PC-3 (cell line): Measurements from ENCODE around the gene HIGD1B. TPM values are rescaled to one million over a fixed set of nuclear protein-coding genes. Genes with fewer than 3 reads are reported as not detected.
A peak's percentile ranks its signal among the peaks of the same experiment; 100 is the strongest.
"Not testable (repeated sequence)": the region's sequence is repeated elsewhere in the genome, so short reads cannot be mapped to it uniquely, and the experiment has no call there.

Experiments used
- ATAC-seq: fragments of 200-7000 bp; cut with Tn5 transposase; 2 replicates; pipeline ENCODE4 v1.9.1; 2020; ENCODE audit warnings: mild to moderate bottlenecking, moderate library complexity
- BruUV-seq: library from RNA; stranded (reverse); fragments of 400-500 nt; replicated peaks from 2 replicates; lab custom pipeline; 2021; lab: Mats Ljungman, UMichigan
- CTCF ChIA-PET: fragments of 300-600 bp; sonication (Branson Sonifier 250); formaldehyde crosslinking; loops from one replicate; lab custom pipeline; 2022; ENCODE audit warnings: antibody characterized with exemption; lab: Charles Lee
- POLR2A ChIA-PET: fragments of 300-600 bp; sonication (Branson Sonifier 250); formaldehyde crosslinking; loops from one replicate; lab custom pipeline; 2022; ENCODE audit warnings: antibody characterized with exemption; ENCODE audit not compliant: unreplicated experiment; lab: Charles Lee
- DNase-seq: peaks from one replicate; pipeline ENCODE4 v3.0.0-alpha.2; 2015
- H2AFZ ChIP-seq: fragments of 300-600 bp; sonication (generic); 2 replicates; pipeline ENCODE4 v1.6.0; 2016; ENCODE audit warnings: antibody characterized with exemption, low read length
- H3F3A ChIP-seq: fragments of 300-600 bp; sonication (generic); one replicate; pipeline ENCODE4 v1.6.0; 2017; ENCODE audit warnings: antibody characterized with exemption, low read length, control low read depth, mild to moderate bottlenecking; ENCODE audit not compliant: unreplicated experiment
- H3K27ac ChIP-seq: fragments of 300-600 bp; sonication (generic); 2 replicates; pipeline ENCODE4 v1.5.1; 2016; ENCODE audit warnings: mild to moderate bottlenecking, low read length
- H3K27me3 ChIP-seq: fragments of 300-600 bp; sonication (generic); 2 replicates; pipeline ENCODE4 v1.6.1; 2016; ENCODE audit warnings: low read length, mixed read lengths
- H3K36me3 ChIP-seq: fragments of 300-600 bp; sonication (generic); 2 replicates; pipeline ENCODE4 v1.6.1; 2016; ENCODE audit warnings: low read depth, mixed run types, low read length, mixed read lengths
- H3K4me1 ChIP-seq: fragments of 300-600 bp; sonication (generic); 2 replicates; pipeline ENCODE4 v1.5.1; 2016; ENCODE audit warnings: low read length; ENCODE audit not compliant: insufficient read depth
- H3K4me2 ChIP-seq: fragments of 300-600 bp; sonication (generic); 2 replicates; pipeline ENCODE4 v1.6.0; 2016; ENCODE audit warnings: low read length
- H3K4me3 ChIP-seq: fragments of 300-600 bp; sonication (generic); 2 replicates; pipeline ENCODE4 v1.5.1; 2016; ENCODE audit warnings: mild to moderate bottlenecking, low read length, mixed read lengths
- H3K79me2 ChIP-seq: fragments of 300-600 bp; sonication (generic); 2 replicates; pipeline ENCODE4 v1.6.1; 2017; ENCODE audit warnings: low read length, mixed read lengths
- H3K9ac ChIP-seq: fragments of 300-600 bp; sonication (generic); 2 replicates; pipeline ENCODE4 v1.6.0; 2016; ENCODE audit warnings: mild to moderate bottlenecking, low read length
- H3K9me2 ChIP-seq: fragments of 300-600 bp; sonication (generic); replicated peaks from 2 replicates; pipeline ENCODE4 v1.6.1; 2016; ENCODE audit warnings: mixed run types, low read length, mixed read lengths
- H3K9me3 ChIP-seq: fragments of 300-600 bp; sonication (generic); 2 replicates; pipeline ENCODE4 v1.6.1; 2016; ENCODE audit warnings: low read length, mixed read lengths
- H4K20me1 ChIP-seq: fragments of 300-600 bp; sonication (generic); 2 replicates; pipeline ENCODE4 v1.6.1; 2016; ENCODE audit warnings: low read length, mixed read lengths
- EZH2 ChIP-seq: fragments of 300-600 bp; sonication (generic); IDR thresholded peaks from one replicate; pipeline ENCODE4 v1.6.1; 2017; ENCODE audit warnings: antibody characterized with exemption, mild to moderate bottlenecking, low read length; ENCODE audit not compliant: unreplicated experiment
- EZH2phosphoT487 ChIP-seq: fragments of 300-600 bp; sonication (generic); IDR thresholded peaks from 2 replicates; pipeline ENCODE4 v1.6.1; 2018; ENCODE audit warnings: mild to moderate bottlenecking, antibody characterized with exemption, low read length, borderline replicate concordance
- intact Hi-C: fragments of 100-400 bp; cut with micrococcal nuclease; formaldehyde crosslinking; loops from 2 replicates; pipeline ENCODE4 v1.9.0; 2023
- total RNA-seq: library from RNA; depleted of rRNA; stranded (reverse); fragments of >200 nt; gene quantifications from 2 replicates; pipeline ENCODE4 v1.2.3, GENCODE V29; 2014
- TF ChIP-seq, protein P1 (sequence below): fragments of 300-600 bp; sonication (generic); conservative IDR thresholded peaks from 2 replicates; pipeline ENCODE4 v1.5.1; 2017; ENCODE audit warnings: antibody characterized with exemption, low read depth, mild to moderate bottlenecking, low read length

Gene HIGD1B
- total RNA-seq, 1 experiment from 2014 or later, result not detected

DNA sequence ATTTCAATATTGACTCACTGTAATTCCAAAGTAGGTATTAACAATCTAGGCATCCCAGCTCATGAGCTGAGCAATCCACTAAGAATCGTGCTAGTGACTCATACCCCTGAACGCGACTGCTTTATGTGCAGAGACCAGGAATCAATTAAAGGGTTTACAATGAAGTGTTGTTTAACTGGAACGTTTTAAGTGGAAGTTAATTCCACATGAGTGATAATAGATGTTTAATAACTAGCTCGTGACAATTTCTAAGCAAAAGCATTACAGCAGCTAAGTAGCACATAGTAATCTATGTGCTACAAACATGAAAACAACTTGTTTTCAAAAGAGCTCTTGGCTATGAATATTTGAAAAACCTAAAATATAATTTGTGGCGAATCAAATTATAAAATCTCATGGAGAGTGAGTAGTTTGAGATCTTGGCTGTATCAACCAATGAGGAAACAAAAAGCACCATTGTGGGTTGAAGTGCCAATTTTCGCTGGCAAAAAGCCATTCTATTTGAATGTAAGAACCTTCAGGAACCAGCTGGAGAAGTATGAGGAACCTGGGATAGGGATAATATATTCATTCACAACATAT, 27.0 kb upstream of the HIGD1B start:
- Histone ChIP-seq H2AFZ (peak overlapping the region; percentile 29), H3K27me3 (no peaks in the 10 kb centered on the region), H3K9me2 (no peaks in the 10 kb centered on the region), H4K20me1 (no peaks in the 10 kb centered on the region), H3K4me1 (peaks cover 23% of the 10 kb centered on the region), H3K4me2 (peak overlapping the region; percentile 73), H3K27ac (peak overlapping the region; percentile 62), H3K79me2 (peaks cover 70% of the 10 kb centered on the region), H3K9ac (no peak overlapping the region), H3K9me3 (no peaks in the 10 kb centered on the region), H3K36me3 (no peaks in the 10 kb centered on the region), H3K4me3 (peak overlapping the region; percentile 51), H3F3A (peaks cover 5% of the 10 kb centered on the region)
- CTCF ChIA-PET, result interaction anchor here (0.6 to 1.5 kb wide), 4 partner anchors 17 to 41 kb away, joined by 3 to 10 read pairs (median 6); no protein-coding TSS in a partner anchor
- DNase-seq (peak; percentile 95), ATAC-seq (peak; percentile 100)
- intact Hi-C loops, result loop anchor here (1.0 to 2.0 kb wide), 2 partner anchors 25 to 46 kb away; no protein-coding TSS in a partner anchor
- POLR2A ChIA-PET, result interaction anchor here (1.3 kb wide), 1 partner anchor 26 kb away, joined by 3 read pairs; no protein-coding TSS in a partner anchor
- no peak for TF ChIP-seq EZH2phosphoT487
- no peak for TF ChIP-seq EZH2
- TF ChIP-seq, protein P1, sequence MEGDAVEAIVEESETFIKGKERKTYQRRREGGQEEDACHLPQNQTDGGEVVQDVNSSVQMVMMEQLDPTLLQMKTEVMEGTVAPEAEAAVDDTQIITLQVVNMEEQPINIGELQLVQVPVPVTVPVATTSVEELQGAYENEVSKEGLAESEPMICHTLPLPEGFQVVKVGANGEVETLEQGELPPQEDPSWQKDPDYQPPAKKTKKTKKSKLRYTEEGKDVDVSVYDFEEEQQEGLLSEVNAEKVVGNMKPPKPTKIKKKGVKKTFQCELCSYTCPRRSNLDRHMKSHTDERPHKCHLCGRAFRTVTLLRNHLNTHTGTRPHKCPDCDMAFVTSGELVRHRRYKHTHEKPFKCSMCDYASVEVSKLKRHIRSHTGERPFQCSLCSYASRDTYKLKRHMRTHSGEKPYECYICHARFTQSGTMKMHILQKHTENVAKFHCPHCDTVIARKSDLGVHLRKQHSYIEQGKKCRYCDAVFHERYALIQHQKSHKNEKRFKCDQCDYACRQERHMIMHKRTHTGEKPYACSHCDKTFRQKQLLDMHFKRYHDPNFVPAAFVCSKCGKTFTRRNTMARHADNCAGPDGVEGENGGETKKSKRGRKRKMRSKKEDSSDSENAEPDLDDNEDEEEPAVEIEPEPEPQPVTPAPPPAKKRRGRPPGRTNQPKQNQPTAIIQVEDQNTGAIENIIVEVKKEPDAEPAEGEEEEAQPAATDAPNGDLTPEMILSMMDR, result no peak
- TSS peak; percentile 44 for BruUV-seq

DNA sequence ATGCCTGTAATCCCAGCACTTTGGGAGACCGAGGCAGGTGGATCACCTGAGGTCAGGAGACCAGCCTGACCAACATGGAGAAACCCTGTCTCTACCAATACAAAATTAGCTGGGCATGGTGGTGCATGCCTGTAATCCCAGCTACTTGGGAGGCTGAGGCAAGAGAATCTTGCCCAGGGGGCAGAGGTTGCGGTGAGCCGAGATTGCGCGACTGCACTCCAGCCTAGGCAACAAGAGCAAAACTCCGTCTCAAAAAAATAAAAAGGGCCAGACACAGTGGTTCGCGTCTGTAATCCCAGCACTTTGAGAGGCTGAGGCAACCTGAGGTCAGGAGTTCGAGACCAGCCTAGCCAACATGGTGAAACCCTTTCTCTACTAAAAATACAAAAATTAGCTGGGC, 22.4 kb upstream of the HIGD1B start:
- H3K4me1 ChIP-seq, result peaks cover 35% of the 10 kb centered on the region
- ATAC-seq, H3K4me3 ChIP-seq, BruUV-seq, H3K9me2 ChIP-seq, CTCF ChIA-PET, POLR2A ChIA-PET, H3K27ac ChIP-seq, H3K27me3 ChIP-seq, H3K4me2 ChIP-seq, H3F3A ChIP-seq, H3K36me3 ChIP-seq, DNase-seq, H2AFZ ChIP-seq, H3K9ac ChIP-seq, H4K20me1 ChIP-seq, H3K9me3 ChIP-seq: not testable (repeated sequence)
- H3K79me2 ChIP-seq, result peaks cover 86% of the 10 kb centered on the region
- intact Hi-C loops, result loop anchor here (5.0 kb wide), 1 partner anchor 42 kb away; no protein-coding TSS in a partner anchor

DNA sequence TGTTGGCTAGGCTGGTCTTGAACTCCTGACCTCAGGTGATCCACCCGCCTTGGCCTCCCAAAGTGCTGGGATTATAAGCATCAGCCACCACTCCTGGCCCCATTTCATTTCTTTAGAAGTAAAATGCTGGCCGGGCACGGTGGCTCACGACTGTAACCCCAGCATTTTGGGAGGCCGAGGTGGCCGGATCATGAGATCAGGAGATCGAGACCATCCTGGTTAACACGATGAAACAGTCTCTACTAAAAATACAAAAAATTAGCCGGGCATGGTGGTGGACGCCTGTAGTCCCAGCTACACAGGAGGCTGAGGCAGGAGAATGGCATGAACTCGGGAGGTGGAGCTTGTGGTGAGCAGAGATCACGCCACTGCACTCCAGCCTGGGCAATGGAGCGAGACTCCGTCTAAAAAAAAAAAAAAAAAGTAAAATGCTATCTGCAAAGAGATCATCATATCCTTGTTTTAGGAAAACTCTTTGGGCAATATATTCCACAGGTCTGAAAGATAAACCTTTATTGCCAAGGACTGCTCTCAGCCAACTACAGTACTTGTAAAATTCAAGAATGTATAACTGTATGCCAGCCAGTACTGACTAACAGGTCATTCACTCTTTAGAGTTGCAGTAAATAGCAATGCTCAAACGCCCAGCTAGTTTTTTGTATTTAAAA, 21.4 kb upstream of the HIGD1B start:
- Histone ChIP-seq H4K20me1 (no peaks in the 10 kb centered on the region), H3K4me3 (no peak overlapping the region), H3K9me3 (no peaks in the 10 kb centered on the region), H3K9ac (no peak overlapping the region), H3K4me2 (no peak overlapping the region), H3K27ac (no peak overlapping the region), H2AFZ (no peak overlapping the region), H3K36me3 (no peaks in the 10 kb centered on the region), H3K4me1 (peaks cover 33% of the 10 kb centered on the region), H3F3A (no peaks in the 10 kb centered on the region), H3K27me3 (no peaks in the 10 kb centered on the region), H3K9me2 (no peaks in the 10 kb centered on the region), H3K79me2 (peaks cover 79% of the 10 kb centered on the region)
- TF ChIP-seq EZH2 (no peak), EZH2phosphoT487 (no peak)
- TF ChIP-seq, protein P1, result no peak
- ATAC-seq, result peak; percentile 55
- POLR2A ChIA-PET, result interaction anchor here (0.7 kb wide), 1 partner anchor 67 kb away, joined by 5 read pairs; no protein-coding TSS in a partner anchor
- intact Hi-C loops, result loop anchor here (5.0 kb wide), 1 partner anchor 41 kb away; no protein-coding TSS in a partner anchor
- peak; percentile 52 for DNase-seq
- CTCF ChIA-PET, result interaction anchor here (0.9 kb wide), 1 partner anchor 51 kb away, joined by 4 read pairs; no protein-coding TSS in a partner anchor
- no TSS peak for BruUV-seq
